ENCODE results near the gene MARK4.

GRCh38 chr19:45298264-45298663, 47.2 kb downstream of the MARK4 start:
- no peak for TF ChIP-seq CTCF (IDR thresholded peaks at IDR 0.05)
- TF ChIP-seq POLR2A (IDR thresholded peaks at IDR 0.05) = no peak

All from esophagus squamous epithelium (tissue), 4 donors.